AG09319 (cell line): ENCODE data around the gene ZBTB47.

ENCODE experiments used
- DNase-seq: peaks from one replicate; pipeline ENCODE4 v3.0.0-alpha.2; 2010; ENCODE audit warnings: low read depth; ENCODE audit errors: extremely low read depth
- TF ChIP-seq, protein P1 (sequence below): IDR thresholded peaks from 2 replicates; pipeline ENCODE4 v1.5.1; 2011; ENCODE audit warnings: low read depth, mild to moderate bottlenecking, inconsistent platforms, low read length, moderate library complexity

The ZBTB47 gene

DNA sequence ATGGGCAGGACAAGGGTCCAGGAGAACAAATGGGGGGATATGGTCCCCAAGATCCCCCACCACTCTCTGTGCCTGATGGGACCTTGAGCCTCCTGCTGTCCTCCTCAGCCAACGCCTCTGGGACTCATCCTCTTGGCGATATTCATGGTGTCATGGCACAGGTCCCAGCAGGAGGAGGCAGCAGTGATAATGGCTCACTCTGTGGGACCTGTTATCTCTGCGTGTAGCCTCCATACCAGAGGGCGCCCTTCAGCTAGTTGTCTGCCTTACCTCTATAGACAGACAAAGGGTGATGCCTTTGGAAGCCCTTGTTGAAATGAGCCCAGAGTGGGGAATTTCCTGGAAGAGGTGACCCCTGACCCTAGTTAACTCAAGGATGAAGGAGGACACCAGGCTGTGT is 7.4 kb downstream of the ZBTB47 start:
- TF ChIP-seq, protein P1, sequence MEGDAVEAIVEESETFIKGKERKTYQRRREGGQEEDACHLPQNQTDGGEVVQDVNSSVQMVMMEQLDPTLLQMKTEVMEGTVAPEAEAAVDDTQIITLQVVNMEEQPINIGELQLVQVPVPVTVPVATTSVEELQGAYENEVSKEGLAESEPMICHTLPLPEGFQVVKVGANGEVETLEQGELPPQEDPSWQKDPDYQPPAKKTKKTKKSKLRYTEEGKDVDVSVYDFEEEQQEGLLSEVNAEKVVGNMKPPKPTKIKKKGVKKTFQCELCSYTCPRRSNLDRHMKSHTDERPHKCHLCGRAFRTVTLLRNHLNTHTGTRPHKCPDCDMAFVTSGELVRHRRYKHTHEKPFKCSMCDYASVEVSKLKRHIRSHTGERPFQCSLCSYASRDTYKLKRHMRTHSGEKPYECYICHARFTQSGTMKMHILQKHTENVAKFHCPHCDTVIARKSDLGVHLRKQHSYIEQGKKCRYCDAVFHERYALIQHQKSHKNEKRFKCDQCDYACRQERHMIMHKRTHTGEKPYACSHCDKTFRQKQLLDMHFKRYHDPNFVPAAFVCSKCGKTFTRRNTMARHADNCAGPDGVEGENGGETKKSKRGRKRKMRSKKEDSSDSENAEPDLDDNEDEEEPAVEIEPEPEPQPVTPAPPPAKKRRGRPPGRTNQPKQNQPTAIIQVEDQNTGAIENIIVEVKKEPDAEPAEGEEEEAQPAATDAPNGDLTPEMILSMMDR = no peak
- no peak for DNase-seq

- TF ChIP-seq, protein P1 = no peak
- DNase-seq = no peak
These were observed 8.1 kb downstream of the ZBTB47 start for GRCh38 chr3:42661593-42662022.

DNA sequence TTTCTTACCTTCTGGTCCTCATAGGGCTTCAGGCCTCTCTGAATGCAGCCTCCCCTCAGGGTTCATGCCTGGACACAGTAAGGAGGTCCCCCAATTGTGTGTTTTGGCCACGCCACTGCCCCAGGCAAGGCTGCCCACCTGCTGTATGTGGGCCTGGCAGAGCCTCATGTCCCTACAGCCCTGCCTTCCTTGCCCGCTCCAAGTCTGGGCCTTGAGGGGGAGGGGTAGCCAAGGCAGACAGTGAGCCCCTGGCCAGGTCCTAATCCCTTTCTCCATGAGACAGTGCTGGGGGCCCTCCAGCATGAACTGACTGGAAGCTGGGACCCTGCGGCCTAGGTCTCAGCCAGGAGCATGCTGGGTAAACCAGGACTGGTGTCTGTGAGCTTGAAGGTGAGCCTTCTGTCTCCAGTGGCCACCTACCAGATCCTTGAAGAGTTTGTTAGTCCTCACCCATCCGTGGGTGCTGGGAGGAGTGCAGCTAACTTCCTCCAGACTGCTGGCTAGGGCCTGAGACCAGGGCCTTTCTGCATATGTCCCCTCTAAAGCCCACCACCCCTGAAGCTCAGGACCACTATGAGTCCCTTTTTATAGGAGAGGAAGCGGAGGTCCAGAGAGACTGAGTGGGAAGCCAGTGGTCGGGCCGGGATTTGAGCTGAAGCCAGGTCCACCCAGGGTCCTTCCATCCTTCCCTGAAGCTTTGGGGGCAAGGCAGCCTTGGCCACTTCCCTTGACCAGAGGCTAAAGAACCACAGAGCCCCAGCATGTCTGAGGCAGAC is 8.7 kb downstream of the ZBTB47 start:
- no peak for DNase-seq
- TF ChIP-seq, protein P1 = no peak

GRCh38 chr3:42662813-42663535 is 9.5 kb downstream of the ZBTB47 start:
- DNase-seq = no peak
- TF ChIP-seq, protein P1 = no peak

DNA sequence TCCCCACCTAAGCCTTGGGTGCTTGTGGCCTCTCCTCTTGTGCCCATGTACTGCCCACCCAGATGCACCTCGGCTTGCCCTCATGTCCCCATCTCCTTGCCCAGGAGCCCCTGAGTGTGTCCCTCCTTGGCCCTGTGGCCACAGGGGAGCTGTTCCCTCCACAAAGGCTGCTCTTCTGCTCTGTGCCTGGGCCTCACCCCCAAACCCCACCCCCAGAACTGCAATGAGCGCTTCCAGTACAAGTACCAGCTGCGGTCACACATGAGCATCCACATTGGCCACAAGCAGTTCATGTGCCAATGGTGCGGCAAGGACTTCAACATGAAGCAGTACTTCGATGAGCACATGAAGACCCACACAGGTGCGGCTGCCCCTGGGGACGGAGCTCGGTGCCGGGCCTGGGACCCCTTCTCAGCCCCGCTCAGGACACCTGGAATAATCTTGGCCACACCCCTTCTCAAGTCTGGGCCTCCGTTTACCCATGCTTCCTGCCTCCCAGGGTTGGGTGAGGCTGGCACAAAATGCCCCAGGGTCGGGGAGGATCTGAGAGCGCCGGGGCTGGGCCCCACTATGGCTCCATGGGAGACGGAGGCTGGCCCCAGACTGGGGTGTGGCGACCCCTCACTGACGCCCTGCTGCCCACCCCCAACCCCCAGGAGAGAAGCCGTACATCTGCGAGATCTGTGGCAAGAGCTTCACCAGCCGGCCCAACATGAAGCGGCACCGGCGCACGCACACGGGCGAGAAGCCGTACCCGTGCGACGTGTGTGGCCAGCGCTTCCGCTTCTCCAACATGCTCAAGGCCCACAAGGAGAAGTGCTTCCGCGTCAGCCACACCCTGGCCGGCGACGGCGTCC is 10.3 kb downstream of the ZBTB47 start:
- TF ChIP-seq, protein P1 = no peak
- no peak for DNase-seq

DNA sequence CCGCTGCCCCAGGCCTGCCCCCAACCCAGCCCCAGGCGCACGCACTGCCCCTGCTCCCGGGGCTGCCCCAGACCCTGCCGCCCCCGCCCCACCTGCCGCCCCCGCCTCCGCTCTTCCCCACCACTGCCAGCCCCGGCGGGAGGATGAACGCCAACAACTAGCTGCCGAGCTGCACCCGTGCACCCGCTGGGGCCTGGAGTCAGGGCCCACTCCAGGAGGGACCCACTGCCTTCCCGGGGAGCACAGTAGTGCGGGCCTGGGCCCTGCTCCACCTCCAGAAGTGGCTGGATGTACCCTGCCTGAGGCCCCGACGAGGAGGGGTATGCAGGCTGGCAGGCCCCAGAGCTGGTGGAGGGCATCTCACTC is 10.9 kb downstream of the ZBTB47 start:
- DNase-seq = no peak
- TF ChIP-seq, protein P1 = no peak
